ENCODE results near the gene ZNF385B. TPM values are rescaled to one million over a fixed set of nuclear protein-coding genes. Genes with fewer than 3 reads are reported as not detected.

ZNF385B gene
- total RNA-seq, 4 donors from 2014 or later = 9.7 to 24.9 (median 11.4) TPM

DNA sequence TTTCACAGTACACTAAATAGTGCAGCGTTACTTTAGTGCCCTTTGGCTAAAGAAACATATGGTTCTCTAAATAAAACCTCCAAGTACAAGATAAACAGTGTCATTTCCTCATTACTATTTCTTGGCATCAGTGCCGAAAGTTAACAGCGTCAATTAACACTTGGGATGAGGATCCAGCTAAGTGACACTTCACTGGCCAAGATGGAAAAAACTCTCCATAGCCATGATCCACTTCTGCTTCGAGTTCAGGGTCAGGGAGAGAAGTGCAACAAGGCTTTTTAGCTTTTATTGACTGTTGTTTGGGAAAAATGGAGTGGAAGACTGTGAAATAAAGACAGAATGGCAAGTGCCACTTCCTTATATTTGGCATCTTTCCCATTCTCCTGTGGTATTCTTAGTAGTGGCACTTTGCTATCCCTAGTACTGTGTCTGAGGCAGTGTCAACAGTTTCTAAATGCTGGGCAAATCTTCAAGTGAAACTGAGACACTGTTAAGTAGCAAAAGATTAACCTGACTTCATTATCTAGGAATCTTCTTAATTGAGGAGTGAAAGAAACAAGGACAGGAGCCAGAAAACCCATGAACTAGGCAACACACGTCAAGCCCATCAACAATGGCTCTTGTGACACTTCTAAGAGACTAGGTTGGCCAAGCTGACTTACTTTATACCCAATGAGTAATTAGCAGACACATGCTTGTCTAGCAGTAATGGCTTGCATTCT is 374.2 kb downstream of the ZNF385B start:
- DNase-seq (no peak), ATAC-seq (peak; percentile 21 to 36)
- H3K4me3 ChIP-seq = no peak overlapping the region
- TF ChIP-seq POLR2A (IDR thresholded peaks at IDR 0.05) (no peak), CTCF (IDR thresholded peaks at IDR 0.05 in 4 of 5, conservative IDR thresholded peaks at IDR 0.05 in 1 of 5) (no peak)
- in situ Hi-C loops (cut with MboI; ENCODE audit: low sequenced_read_pairs in 4 of 4) (no loop called here), intact Hi-C loops (cut with DNase I; ENCODE audit: low total_unique reads) (no loop called here)
- no peaks in the 10 kb centered on the region for H3K36me3 ChIP-seq
- peaks cover 0 to 3% of the 10 kb centered on the region in 2 donors for H3K4me1 ChIP-seq
- H3K9me3 ChIP-seq = no peaks in the 10 kb centered on the region
- H3K27ac ChIP-seq = no peak overlapping the region
- no peaks in the 10 kb centered on the region for H3K27me3 ChIP-seq

GRCh38 chr2:179483131-179483530 is 378.3 kb downstream of the ZNF385B start:
- no peaks in the 10 kb centered on the region for H3K36me3 ChIP-seq
- no peak for ATAC-seq
- H3K27ac ChIP-seq = no peak overlapping the region
- in situ Hi-C loops (cut with MboI; ENCODE audit: low sequenced_read_pairs in 4 of 4) (no loop called here), intact Hi-C loops (cut with DNase I; ENCODE audit: low total_unique reads) (no loop called here)
- no peaks in the 10 kb centered on the region for H3K27me3 ChIP-seq
- no peak for DNase-seq
- H3K4me1 ChIP-seq = peaks cover 0 to 3% of the 10 kb centered on the region in 2 donors
- no peak for TF ChIP-seq POLR2A (IDR thresholded peaks at IDR 0.05)
- no peak for TF ChIP-seq CTCF (IDR thresholded peaks at IDR 0.05 in 4 of 5, conservative IDR thresholded peaks at IDR 0.05 in 1 of 5)
- H3K4me3 ChIP-seq = no peak overlapping the region
- no peaks in the 10 kb centered on the region for H3K9me3 ChIP-seq

- Histone ChIP-seq H3K27ac (no peak overlapping the region), H3K27me3 (no peaks in the 10 kb centered on the region), H3K36me3 (no peaks in the 10 kb centered on the region), H3K9me3 (no peaks in the 10 kb centered on the region), H3K4me3 (no peak overlapping the region), H3K4me1 (no peaks in the 10 kb centered on the region)
- in situ Hi-C loops (cut with MboI; ENCODE audit: low sequenced_read_pairs in 4 of 4) (no loop called here), intact Hi-C loops (cut with DNase I; ENCODE audit: low total_unique reads) (no loop called here)
- ATAC-seq = no peak
- no peak for DNase-seq
- TF ChIP-seq CTCF (IDR thresholded peaks at IDR 0.05 in 4 of 5, conservative IDR thresholded peaks at IDR 0.05 in 1 of 5) = no peak
- TF ChIP-seq POLR2A (IDR thresholded peaks at IDR 0.05) = no peak
Observed at GRCh38 chr2:179479947-179480346, 381.5 kb downstream of the ZNF385B start.

- in situ Hi-C loops (cut with MboI; ENCODE audit: low sequenced_read_pairs in 4 of 4) (no loop called here), intact Hi-C loops (cut with DNase I; ENCODE audit: low total_unique reads) (no loop called here)
- Histone ChIP-seq H3K27me3 (no peaks in the 10 kb centered on the region), H3K36me3 (no peaks in the 10 kb centered on the region), H3K4me1 (no peaks in the 10 kb centered on the region), H3K27ac (no peak overlapping the region), H3K4me3 (no peak overlapping the region), H3K9me3 (no peaks in the 10 kb centered on the region)
- TF ChIP-seq CTCF (IDR thresholded peaks at IDR 0.05 in 4 of 5, conservative IDR thresholded peaks at IDR 0.05 in 1 of 5) = no peak
- no peak for TF ChIP-seq POLR2A (IDR thresholded peaks at IDR 0.05)
- ATAC-seq (no peak), DNase-seq (no peak)
Observed at GRCh38 chr2:179478771-179479170, 382.6 kb downstream of the ZNF385B start.

- no peak for TF ChIP-seq POLR2A (IDR thresholded peaks at IDR 0.05)
- no peak for TF ChIP-seq CTCF (IDR thresholded peaks at IDR 0.05 in 4 of 5, conservative IDR thresholded peaks at IDR 0.05 in 1 of 5)
- H3K27ac ChIP-seq = no peak overlapping the region
- no peak for DNase-seq
- H3K9me3 ChIP-seq = no peaks in the 10 kb centered on the region
- no peak for ATAC-seq
- H3K27me3 ChIP-seq = no peaks in the 10 kb centered on the region
- H3K4me1 ChIP-seq = no peaks in the 10 kb centered on the region
- no peak overlapping the region for H3K4me3 ChIP-seq
- no peaks in the 10 kb centered on the region for H3K36me3 ChIP-seq
- intact Hi-C loops (cut with DNase I; ENCODE audit: low total_unique reads) = no loop called here
- in situ Hi-C loops (cut with MboI; ENCODE audit: low sequenced_read_pairs in 4 of 4) = no loop called here
Observed at GRCh38 chr2:179470992-179471391, 390.4 kb downstream of the ZNF385B start.
